HG03439 (cell line): ENCODE data around the gene TFEB.

Experiments used
- ATAC-seq: cut with Tn5 transposase; IDR thresholded peaks from one replicate; pipeline ENCODE4 v1.9.1; 2021; ENCODE audit warnings: mild to moderate bottlenecking, moderate library complexity; ENCODE audit not compliant: unreplicated experiment

TFEB gene

DNA sequence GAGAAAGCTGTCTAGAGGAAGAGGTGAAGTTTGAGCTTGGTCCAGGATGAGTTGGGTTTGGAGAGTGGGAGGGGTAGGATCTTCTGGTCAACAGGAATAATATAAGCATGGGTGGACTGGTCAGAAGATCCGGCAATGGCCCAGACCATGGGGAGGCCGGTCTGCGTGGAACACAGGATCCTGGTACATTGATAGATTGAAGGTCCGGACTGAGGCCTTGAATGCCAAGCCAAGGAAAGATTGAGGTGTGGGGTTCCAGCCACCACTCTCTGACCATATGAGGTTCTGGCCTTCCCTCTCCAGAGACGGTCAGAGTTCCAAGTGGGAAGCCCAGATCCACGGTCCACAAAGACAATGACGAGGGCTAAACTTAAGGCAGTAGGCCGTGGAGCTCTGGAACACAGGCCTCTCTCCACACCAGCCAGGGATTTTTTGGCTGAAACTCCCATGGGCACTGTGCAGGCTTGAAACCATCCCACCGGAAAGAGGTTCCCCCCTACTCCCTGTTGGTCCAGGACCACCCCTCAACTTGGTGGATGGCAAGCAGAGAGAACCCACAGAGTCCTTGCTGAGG lies 94.0 kb downstream of the TFEB start:
- ATAC-seq, result no peak

- ATAC-seq, result no peak
These were observed 95.0 kb downstream of the TFEB start for GRCh38 chr6:41640426-41640825.

GRCh38 chr6:41639809-41640371 lies 95.5 kb downstream of the TFEB start:
- no peak for ATAC-seq

GRCh38 chr6:41638935-41639808 lies 96.2 kb downstream of the TFEB start:
- ATAC-seq, result no peak

- no peak for ATAC-seq
These were observed 97.1 kb downstream of the TFEB start, which contains the start of gene MDFI for GRCh38 chr6:41638002-41638934. Gene MDFI, plus strand, starts transcription at chr6:41638468. Its CDS starts 282 bp downstream, at chr6:41638750.

DNA sequence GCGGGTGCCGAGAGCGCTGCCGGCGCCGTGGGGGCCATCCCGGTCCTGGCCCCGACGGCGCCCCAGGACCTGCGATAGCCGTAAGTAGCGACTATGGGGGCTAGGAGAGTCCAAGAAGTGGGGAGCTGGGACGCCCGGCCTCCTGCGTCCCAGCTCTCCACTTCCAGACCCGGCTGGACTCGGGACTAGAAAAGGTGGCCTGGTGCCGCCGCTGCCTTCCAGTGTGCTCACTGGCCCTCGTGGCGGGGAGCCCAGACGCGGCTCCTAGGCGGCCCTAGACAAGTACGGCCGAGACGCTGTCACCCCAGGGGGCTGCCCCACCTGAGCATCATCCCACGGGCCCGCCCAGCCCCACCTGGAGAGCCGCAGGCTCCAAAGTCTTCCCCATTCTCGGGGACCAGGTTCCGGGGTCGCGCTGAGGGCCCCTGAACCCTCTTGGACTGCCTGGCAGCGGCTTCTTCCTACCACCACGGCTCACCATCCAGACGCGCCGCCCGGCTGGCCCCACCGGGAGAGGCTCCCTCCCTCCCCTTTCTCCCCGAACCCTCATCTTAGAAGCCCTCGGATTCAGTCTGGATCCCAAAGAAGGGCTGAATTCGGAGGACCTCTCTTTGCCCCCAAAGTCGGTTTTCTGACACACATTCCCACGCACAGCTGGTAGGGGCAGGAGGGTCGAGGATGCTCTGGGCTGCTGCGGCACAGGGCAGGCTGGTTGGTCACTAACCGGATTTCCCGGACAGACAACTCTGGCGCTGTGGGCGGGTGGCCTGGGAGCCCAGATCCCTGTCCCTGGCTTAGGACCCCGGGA lies 98.0 kb downstream of the TFEB start:
- no peak for ATAC-seq

DNA sequence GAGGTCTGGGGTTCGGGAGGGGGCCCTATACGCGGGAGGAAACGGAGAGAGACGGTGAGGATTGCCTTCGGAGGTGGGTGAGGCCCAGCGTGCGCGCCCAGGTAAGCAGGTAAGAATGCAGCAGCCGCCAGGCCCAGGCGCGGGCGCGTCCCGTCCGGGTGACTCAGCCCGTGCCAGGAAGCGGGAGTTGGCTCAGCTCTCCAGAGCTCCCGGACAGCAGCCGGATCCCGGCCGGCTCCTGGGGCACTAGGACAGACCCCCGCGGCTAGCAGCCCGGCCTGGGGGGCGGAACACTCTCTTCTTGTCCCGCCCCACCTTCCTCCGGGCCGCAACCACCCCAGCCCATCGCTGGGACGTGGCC lies 98.6 kb downstream of the TFEB start:
- no peak for ATAC-seq

DNA sequence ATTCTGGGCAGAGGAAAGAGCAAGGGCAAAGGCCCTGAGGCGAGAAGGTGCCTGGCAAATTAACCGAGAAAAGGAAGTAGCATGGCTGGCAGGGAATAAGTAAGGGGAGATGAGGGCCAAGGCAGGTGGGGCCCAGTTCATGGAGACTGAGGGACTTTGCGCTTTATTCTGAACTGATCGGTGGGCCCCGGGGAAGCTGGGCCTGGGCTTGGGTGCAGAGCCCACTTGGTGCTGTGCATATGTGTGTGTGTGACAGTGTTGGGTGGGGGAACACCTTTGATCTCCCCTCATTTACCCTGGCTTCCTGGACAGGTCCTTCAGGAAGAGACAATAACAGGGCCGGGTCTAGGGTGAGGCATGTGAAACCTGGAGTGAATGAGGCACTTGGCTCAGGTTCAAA lies 100.0 kb downstream of the TFEB start:
- no peak for ATAC-seq

GRCh38 chr6:41634657-41635056 lies 100.8 kb downstream of the TFEB start:
- no peak for ATAC-seq
